Liver (tissue), 3 donors: ENCODE data around the gene LGR5.

ENCODE experiments used
- CTCF ChIP-seq: fragments of 150-350 bp; IDR thresholded peaks from 2 replicates; pipeline ENCODE4 v1.5.1; 2017; ENCODE audit warnings: improper control_type of control experiment, low read depth, low read length; ENCODE audit not compliant: missing input control
- RAD21 ChIP-seq, 2 donors: IDR thresholded peaks; 2 replicates each; pipeline ENCODE4 v1.6.1; 2016; ENCODE audit warnings: antibody characterized with exemption in 2 of 2, mild to moderate bottlenecking in 2 of 2
- REST ChIP-seq: IDR thresholded peaks from 2 replicates; pipeline ENCODE4 v1.6.1; 2016; ENCODE audit warnings: antibody characterized with exemption, mild to moderate bottlenecking
- SP1 ChIP-seq: IDR thresholded peaks from 2 replicates; pipeline ENCODE4 v1.6.1; 2018; ENCODE audit warnings: antibody characterized with exemption, mild to moderate bottlenecking
- TAF1 ChIP-seq: conservative IDR thresholded peaks from 2 replicates; pipeline ENCODE4 v1.6.1; 2016; ENCODE audit warnings: antibody characterized with exemption, mild to moderate bottlenecking
- YY1 ChIP-seq: IDR thresholded peaks from 2 replicates; pipeline ENCODE4 v1.6.1; 2016; ENCODE audit warnings: antibody characterized with exemption, mild to moderate bottlenecking
- donor health status: healthy.
- donor health status: healthy.

- TF ChIP-seq SP1 (no peak), CTCF (no peak), YY1 (no peak), REST (no peak), TAF1 (no peak), RAD21 (IDR thresholded peaks at IDR 0.05) (no peak)
Measured at GRCh38 chr12:71474791-71475190, 35.2 kb downstream of the LGR5 start.
